NK-92 (cell line): ENCODE measurements around the gene CLK1.
"Not testable (repeated sequence)": the region's sequence is repeated elsewhere in the genome, so short reads cannot be mapped to it uniquely, and the experiment has no call there.

Experiments
- DNase-seq: peaks from one replicate; lab custom pipeline; 2025; ENCODE audit not compliant: unreplicated experiment; lab: John Stamatoyannopoulos, UW

CLK1 gene

GRCh38 chr2:200851398-200852248 is 12.8 kb downstream of the CLK1 start:
- DNase-seq, result no peak

GRCh38 chr2:200850512-200851256 is 13.8 kb downstream of the CLK1 start:
- DNase-seq, result no peak

DNA sequence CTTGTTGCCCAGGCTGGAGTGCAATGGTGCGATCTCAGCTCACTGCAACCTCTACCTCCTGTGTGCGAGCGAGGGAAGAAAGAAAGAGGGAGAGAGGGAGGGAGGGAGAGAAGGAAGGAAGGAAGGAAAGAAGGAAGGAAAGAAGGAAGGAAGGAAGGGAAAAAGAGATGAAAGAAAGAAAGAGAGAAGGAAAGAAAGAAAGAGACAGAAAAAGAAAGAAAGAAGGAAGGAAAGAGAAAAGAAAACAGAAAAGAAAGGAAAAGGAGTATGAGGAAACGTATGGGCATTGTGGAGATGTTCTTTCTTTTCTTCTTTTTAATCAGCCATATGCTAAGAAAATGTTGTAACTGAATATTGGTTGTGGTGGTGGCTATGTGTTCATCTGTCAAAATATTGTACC is 16.5 kb downstream of the CLK1 start:
- DNase-seq, result no peak

- DNase-seq, result no peak
Measured at GRCh38 chr2:200847269-200847668, 17.2 kb downstream of the CLK1 start.

DNA sequence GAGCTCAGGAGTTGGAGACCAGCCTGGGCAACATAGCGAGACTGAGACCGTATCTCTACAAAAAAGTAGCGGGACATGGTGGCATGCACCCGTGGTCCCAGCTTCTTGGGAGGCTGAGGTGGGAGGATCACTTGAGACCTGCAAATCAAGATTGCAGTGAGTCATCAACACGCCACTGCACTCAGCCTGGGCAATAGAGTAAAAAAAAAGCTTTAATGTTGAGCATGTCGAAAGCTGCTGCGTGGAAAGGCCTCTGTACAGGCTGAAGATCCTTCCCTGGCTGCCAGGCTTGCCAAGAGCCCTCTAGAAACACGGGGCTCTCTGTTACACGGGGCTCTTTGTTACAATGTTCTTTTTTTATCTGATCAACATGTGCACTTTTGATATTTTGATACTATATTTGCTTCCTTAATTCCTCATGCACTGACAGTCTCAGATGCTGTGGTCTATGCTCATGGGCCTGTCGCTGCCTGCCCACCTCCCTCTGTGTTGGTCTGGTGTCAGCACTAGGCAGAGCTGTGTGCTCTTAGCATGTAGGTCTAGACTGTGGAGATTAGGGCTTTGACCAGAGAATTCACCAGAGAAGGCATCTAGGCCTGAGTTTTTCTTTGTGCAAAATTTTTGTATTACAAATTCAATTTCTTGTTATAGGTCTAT is 18.7 kb downstream of the CLK1 start:
- DNase-seq, result no peak

DNA sequence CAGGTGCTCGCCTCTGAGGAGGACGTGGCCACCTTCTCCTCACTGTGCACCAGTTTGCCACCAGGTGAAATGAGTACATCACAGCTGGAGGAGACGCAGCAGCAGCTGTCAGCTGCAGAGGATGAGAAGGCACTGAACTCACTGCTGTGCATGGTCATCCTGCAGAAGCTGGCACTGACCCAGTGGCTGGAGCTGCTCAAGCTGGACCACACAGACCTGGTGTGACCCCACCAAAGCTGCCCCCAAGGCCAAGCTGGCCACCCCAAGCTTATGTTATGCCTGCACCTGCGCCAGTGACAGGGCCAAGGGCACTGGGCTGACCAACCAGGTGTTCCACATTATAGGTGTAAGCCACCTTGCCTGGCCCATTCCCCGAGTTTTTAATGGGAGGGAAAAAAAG is 19.3 kb downstream of the CLK1 start:
- no peak for DNase-seq

DNA sequence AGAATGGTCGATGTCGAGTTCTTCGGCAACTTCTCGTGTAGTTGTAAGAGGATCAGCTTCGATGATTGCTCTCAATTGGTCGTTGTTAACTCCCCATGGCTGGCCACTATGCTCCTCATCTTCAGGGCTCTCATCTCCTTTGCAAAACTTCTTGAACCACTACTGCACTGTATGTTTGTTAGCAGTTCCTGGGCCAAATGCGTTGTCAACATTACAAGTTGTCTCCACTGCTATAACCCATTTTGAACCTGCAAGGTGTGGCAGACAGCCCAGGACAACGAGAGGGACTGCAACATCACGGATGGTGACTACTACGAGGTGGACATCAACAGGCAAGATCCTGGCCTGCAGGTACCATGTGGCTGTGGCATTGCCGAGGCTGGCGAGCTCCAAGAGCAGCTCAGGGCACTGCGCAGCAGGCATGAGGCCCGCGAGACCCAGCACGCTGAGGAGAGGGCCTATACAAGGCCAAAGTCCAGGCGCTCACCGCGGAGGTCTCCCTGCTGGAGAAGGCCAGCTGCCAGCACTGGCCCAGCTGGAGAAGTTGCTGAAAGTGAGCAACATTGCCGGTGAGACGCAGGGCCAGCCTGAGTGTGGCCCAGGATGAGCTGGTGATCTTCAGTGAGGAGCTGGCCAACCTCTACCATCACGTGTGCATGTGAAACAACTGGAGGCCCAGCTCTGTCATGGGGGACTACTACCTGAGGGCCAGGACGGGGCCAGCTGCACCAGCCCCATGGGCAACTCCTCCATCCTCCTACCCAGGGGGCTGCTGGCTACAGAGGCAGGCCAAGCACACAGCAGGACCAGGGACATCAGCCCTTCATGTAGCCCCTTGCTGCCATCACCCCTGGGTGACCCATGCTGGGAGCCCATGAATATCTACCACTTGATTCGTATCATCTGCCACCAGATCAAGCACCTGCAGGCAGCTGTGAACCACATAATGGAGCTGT is 20.2 kb downstream of the CLK1 start:
- no peak for DNase-seq

DNA sequence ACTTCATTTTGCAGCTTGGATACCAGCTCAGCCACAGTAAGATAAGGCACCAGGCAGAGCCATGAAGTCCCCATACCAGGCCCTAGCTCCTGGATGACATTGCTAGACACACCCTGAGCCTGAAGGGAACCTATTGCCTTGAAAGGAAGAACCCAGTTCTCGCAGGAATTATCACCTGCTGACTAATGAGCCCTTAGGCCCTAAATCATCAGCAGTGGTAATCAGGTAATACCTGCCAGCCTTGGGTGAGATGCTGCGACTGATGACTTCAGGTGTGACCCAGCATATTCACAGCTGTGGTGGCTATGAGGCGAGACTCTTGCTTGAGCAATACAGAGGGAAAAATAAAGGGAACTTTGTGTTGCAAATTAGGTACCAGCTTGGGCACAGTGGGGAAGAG is 24.9 kb downstream of the CLK1 start:
- DNase-seq, result no peak

- DNase-seq, result no peak
Measured at GRCh38 chr2:200834701-200835100, 29.8 kb downstream of the CLK1 start.

DNA sequence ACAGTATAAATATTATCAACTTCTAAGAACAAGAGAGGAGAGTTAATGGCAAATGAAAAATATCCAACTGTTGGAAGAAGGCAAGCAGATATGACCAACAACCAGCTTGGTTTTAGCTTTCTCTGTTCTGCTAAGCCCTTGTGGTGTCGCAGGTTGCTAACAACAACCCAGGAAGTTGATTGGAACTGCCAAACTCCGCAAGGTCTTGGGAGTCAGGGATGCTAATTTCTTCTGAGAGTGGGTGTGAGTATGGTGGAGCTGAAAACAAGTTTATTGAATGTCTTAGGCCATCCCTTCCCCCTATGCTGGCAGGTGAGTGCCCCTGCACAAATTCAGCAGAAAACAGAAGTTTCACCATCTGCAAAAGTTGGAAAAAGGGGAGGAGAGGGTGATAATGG is 35.2 kb downstream of the CLK1 start:
- DNase-seq, result no peak

- no peak for DNase-seq
Measured at GRCh38 chr2:200828572-200829257, 35.7 kb downstream of the CLK1 start.

DNA sequence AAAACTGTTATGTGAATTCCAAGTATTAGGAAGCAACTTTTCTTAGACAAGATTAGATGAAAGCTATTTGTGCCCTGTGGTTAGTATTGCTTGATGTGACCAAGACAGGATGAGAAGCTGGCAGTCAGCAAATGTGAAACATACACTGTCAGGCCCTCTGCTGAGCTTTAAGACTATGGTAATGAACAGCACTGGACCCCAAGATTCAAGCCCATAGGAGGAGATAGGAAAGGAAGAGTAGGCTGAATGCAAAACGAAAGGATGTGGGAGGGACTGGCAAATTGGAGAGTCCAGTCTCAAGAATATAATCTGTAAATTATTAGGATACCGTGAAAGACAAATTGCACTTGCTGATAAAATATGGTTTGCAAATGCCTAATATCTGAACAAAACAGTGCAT is 36.4 kb downstream of the CLK1 start:
- no peak for DNase-seq

DNA sequence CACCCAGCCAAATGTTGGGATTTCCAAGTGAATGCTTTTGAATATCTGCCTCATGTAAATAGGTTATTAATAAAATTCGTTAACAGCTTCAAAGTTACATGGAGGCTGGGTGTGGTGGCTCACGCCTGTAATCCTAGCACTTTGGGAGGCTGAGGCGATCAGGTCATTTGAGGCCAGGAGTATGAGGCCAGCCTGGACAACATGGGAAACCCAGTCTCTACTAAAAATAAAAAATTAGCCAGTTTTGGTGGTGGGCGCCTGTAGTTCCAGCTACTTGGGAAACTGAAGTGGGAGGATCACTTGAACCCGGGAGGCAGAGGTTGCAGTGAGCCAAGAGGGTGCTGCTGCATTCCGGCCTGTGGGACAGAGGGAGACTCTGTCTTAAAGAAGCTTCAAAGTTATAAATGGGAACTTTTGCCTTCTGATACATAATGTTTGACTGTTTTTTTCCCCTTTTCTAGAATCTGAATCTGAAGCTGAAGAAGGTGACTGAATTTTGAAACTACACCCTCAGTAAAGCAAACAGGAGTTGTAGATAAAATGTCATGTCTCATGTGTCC is 42.7 kb downstream of the CLK1 start:
- DNase-seq, result no peak

DNA sequence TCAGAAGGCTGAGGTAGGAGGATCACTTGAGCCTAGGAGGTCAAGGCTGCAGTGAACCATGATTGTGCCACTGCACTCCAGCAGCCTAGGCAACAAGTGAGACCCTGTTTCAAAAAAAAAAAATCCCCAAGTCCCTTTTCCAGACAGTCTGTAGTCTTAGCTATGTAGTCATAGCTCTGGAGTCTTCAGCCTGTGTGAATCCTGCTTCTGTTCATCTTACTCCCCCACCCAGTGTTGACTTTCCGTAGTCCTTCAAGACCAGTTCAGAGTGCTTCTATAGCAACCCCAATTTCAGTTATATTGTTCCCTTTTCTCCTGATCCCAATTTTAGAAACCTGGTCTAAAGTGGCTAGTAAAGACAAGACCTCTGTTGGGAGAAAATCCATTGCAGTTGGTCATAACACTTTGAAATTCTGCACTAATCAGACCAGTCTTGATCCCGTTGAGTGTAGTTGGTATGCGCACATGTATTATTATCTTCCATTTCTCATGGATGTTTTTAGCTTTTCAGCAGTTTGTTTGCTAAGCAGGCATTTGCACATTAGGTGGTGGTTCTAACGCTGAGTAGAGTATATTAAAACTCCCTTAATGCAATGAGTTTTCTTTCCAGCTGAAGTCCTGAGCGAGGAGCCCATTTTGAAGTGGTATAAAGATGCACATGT is 43.8 kb downstream of the CLK1 start:
- no peak for DNase-seq

GRCh38 chr2:200818732-200819131 is 45.7 kb downstream of the CLK1 start:
- not testable (repeated sequence) for DNase-seq

- no peak for DNase-seq
Measured at GRCh38 chr2:200814917-200815316, 49.5 kb downstream of the CLK1 start.

DNA sequence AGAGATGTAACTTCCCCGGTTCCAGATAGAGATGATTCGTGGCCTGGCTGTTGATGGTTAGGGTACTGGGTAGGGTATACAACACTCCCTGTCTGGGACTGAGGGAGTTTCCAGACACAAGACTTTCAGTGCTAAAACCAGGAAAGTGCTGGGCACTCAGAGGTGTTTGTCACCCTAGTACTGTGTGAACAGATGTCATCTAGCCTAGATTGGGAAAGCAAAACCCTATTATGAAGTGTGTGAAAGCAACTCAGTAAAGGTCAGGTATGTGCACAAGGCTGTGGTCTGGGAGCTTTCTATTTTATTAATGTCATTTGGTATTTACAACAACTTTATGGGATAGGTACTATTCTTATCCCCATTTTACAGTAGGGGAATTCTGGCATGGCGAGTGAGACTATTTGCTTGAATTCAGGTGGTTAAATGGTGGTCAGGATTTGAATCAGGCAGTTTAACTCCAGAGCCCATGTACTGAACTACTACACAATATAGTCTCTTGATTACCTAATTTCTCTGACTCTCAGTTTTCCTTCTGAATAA is 50.1 kb downstream of the CLK1 start:
- no peak for DNase-seq

DNA sequence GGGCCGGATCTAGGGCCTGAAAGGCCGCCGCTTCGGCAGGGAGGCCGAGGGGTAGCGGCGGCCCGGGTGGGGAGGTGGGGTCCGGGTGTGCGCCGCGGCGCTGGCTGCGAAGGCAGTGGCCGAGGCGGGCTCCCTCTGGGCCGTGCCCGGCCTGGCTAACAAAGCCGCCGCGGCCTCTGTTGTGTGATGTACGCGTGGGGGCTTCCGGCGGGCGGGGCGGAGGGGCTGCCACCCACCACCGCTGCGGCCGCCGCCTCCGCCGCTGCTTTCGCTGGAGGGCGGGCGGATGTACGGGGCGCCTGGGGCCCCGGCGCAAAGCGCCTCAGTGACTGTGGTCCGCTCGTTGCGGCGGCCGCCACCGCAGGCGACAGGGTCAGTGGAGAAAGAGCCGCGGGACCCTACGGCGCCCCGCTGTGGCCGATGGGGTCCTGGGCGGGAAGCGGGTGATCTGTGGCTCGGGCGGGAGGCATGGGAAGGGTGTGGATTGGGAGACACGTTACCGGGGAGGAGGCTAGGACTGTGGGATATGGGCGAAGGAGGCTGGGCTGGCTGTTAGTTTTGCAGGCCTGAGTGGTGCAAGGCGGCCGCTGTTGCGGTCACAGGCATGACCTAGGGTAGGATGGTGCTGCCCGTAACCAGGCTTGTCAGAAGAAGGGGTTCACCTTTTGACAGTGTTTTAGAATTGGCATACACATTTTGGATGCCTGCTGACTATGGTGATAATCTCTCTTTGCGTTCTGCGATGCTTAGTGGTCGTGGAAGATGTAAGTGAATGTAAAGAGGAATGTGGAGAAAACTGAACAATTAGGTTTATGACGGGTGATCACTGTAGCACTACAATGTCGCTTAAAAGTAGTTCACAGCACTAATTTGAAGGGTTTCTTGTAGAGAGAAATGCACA is 52.1 kb downstream of the CLK1 start:
- DNase-seq, result no peak
